Nucleus accumbens (tissue), 56 donors: ENCODE results near the gene DDX4.

ENCODE experiments used
- DNase-seq, 56 donors: peaks; one replicate each; lab custom pipeline; 2025; lab: John Stamatoyannopoulos, UW

DDX4 gene

DNA sequence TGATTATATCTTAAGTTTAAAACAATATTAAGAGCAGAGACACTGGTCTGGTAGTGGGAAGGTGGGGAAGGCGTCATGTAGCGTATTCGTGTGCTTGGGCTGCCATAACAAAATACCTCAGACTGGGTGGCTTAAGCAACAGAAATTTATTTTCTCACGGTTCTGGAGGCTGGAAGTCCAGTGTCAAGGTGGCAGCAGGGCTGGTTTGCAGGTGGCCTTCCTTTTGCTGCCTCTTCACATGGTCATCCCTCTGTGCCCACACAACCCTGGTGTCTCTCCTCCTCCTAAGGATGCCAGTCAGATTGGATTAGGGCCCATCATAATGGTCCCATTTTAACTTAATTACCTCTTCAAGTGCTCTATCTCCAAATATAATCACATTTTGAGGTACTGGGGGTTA is 122.8 kb downstream of the DDX4 start:
- no peak for DNase-seq

GRCh38 chr5:55864606-55865541 is 127.0 kb downstream of the DDX4 start:
- DNase-seq = no peak

- DNase-seq = no peak
Observed at GRCh38 chr5:55865831-55866230, 128.0 kb downstream of the DDX4 start.

GRCh38 chr5:55866485-55866884 is 128.6 kb downstream of the DDX4 start:
- no peak for DNase-seq
